OCI-LY1 (cell line): ENCODE measurements around the gene FAM184A.

Experiments used
- EZH2 ChIP-seq: fragments of 200-600 bp; sonication (generic), shearing (Covaris generic); IDR thresholded peaks from 2 replicates; pipeline ENCODE4 v1.8.0; 2017; ENCODE audit warnings: borderline replicate concordance, mixed run types, mild to moderate bottlenecking, antibody characterized with exemption, low read length, moderate library complexity, mixed read lengths
- TF ChIP-seq, protein P1 (sequence below): fragments of 200-600 bp; sonication (generic), shearing (Covaris generic); IDR thresholded peaks from 2 replicates; pipeline ENCODE4 v1.5.1; 2017; ENCODE audit warnings: mild to moderate bottlenecking, antibody characterized with exemption, low read length, moderate library complexity, mixed read lengths

DNA sequence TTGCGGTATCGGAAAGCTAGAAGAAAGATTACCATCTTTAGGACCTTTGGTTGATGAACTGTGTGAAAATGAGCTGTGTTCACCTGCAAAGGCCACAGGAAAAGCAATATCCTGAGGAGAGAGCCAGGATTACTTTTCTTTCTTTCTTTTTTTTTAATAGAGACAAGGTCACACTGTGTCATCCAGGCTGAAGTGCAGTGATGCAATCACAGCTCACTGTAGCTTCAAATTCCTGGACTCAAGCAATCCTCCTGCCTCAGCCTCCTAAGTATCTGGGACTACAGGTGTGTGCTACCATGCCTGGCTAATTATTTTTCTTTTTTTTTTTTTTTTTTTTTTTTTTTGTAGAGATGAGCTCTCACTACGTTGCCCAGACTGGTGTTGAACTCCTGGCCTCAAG lies 17.2 kb downstream of the FAM184A start:
- no peak for TF ChIP-seq EZH2
- TF ChIP-seq, protein P1, sequence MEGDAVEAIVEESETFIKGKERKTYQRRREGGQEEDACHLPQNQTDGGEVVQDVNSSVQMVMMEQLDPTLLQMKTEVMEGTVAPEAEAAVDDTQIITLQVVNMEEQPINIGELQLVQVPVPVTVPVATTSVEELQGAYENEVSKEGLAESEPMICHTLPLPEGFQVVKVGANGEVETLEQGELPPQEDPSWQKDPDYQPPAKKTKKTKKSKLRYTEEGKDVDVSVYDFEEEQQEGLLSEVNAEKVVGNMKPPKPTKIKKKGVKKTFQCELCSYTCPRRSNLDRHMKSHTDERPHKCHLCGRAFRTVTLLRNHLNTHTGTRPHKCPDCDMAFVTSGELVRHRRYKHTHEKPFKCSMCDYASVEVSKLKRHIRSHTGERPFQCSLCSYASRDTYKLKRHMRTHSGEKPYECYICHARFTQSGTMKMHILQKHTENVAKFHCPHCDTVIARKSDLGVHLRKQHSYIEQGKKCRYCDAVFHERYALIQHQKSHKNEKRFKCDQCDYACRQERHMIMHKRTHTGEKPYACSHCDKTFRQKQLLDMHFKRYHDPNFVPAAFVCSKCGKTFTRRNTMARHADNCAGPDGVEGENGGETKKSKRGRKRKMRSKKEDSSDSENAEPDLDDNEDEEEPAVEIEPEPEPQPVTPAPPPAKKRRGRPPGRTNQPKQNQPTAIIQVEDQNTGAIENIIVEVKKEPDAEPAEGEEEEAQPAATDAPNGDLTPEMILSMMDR: no peak
